Ishikawa (cell line): ENCODE measurements around the gene ATP10B.

Source experiments
- EP300 ChIP-seq: IDR thresholded peaks from 2 replicates; pipeline ENCODE4 v1.6.1; 2012; ENCODE audit warnings: borderline replicate concordance
- FOXM1 ChIP-seq: IDR thresholded peaks from 2 replicates; pipeline ENCODE4 v1.6.1; 2012; ENCODE audit warnings: low read depth, borderline replicate concordance
- RAD21 ChIP-seq: IDR thresholded peaks from 2 replicates; pipeline ENCODE4 v1.6.1; 2012; ENCODE audit warnings: low read depth
- REST ChIP-seq: IDR thresholded peaks from 2 replicates; pipeline ENCODE4 v1.6.1; 2012; ENCODE audit warnings: low read depth, mild to moderate bottlenecking
- TCF12 ChIP-seq: IDR thresholded peaks from 2 replicates; pipeline ENCODE4 v1.6.1; 2012; ENCODE audit warnings: low read depth

DNA sequence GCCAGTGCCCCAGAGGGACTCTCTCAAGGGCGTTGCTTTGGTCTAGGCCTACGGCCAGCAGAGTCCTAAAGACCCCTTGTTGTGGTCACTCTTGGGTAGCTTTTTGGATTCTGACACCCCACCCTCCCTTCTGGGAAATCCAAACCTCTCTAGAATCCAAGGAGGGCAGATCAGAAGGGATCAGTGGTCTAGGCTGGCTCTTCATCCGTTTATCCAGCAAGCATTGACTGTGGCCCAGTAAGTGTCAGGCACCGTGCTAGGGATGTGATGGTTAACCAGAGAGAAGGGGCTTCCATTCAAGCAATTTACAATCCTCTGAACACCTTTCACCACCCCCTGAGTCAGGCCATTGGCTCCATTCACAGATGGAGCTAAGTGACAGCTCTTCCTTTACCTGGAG is 249.3 kb downstream of the ATP10B start:
- no peak for TF ChIP-seq FOXM1
- no peak for TF ChIP-seq TCF12
- no peak for TF ChIP-seq RAD21
- no peak for TF ChIP-seq EP300
- TF ChIP-seq REST: no peak
